ENCODE data around the gene RFTN1.
A peak's percentile ranks its signal among the peaks of the same experiment; 100 is the strongest.

The RFTN1 gene

GRCh38 chr3:16373341-16373946, 140.1 kb downstream of the RFTN1 start:
- no peak for DNase-seq

DNA sequence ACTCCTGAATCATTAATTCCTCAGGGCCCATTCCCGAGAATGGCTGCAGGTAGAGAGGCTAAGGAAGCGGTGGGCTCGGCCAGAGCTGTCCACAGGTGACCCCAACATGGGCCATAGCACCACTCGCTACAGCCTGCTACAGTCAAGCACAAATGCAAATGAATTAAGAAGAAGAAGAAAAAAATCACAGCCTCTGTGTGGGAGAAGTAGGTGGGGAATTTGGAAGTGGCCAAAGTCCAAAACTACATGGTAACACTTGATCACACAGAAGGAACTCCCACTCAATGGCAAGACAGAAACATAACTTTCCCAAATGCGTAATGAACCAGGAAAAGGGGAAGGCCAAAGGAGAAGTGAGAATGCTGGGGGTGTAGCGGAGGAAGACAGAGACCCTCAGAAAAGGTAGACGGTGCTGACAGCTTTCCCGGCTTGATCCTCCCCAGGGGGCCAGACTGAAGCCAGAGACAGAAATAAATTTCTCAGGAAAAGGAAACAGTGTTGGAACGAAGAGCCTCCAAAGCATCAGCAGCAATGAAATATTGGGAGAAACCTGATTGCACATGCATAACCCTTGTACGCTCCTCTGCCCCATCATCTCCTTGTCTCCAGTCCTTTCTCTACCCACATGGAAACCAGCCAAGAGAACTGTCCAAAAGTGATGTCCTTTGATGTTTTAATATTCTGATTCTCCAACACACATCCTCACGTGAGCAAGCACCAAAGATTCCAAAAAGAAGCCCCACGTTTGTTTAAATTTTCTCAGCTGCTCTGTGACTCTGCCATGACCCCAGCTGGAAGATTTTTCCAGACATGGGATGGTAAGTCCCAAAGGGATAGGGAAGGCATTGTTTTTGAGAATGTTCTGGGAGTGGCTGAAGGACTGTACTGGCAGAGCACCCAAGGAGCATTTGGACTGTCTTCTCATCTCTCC, 140.9 kb downstream of the RFTN1 start:
- no peak for DNase-seq

- peak in 1 of 2 donors; percentile 28 for DNase-seq
Observed at GRCh38 chr3:16370872-16371740, 142.4 kb downstream of the RFTN1 start.

DNA sequence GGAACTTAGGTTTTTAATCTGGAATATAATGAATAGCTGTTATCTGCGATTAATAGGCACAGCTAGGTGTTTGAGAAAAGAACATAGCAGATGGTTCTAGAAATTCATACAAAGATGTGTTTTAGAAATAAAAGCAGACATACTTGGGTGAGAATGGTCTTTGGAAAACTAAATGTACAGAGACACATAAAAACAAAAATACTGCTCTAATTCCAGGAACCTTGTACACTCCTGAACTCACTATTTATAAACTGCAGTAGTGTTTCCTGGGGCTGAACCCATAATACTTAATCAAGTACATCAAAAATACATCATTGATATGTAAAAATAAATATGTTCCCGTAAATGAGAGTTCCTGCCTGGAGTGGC, 143.0 kb downstream of the RFTN1 start:
- DNase-seq = no peak

DNA sequence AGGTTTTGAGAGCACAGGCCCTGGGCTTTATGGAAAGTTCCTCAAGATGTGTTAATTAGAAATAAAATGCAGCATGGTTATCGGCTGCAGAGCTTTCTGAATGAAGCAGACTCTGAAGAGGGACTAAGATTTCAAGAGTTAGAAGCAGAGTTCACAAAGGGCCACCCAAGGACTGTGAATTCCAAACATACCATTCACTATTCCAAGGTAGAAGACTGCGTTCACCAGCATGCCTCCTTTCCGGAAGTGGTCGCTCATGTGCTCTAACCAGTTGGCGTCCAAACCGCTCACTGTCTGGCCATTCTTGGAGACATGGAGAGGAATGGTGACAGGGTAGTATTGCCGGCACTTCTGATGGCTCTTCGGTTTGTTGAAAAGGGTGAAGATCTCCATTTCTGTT, 143.6 kb downstream of the RFTN1 start:
- no peak for DNase-seq

DNA sequence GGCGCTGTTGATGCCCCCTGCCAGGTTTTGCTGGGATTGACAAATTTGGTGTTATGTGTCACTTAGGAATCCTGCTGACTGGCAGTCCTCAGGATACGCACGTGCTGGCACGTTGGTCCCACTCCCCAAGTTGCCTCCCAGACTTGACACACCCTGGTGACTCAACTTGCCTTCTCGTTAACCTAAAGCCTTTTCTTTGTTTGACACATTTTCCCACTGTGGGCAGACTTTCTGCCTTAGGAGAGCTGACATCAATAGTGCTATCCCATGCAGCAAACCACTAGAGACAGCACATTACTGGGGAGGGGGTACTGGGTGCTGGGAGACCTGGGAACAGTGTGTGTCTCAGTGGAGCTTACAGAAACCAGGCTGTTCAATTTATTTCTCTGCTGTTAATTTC, 144.2 kb downstream of the RFTN1 start:
- DNase-seq = no peak

DNA sequence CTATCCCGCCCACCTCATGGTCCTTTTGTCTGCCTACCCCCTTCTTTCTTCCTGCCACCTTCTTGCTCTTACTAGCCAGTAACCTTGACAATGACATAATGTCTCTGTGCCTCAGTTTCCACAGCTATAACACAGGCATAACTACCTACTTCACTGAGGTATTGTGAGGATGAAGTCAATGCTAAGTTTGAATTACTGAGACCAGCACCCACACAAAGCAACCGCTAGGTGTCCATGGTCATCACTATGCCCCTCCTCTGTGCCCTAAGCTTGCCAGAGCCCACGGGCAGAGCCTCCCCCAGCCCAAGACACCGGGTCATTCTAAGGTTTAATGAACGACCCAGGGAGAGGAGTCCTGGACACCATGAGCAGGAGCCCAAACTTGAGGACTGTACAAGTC, 146.9 kb downstream of the RFTN1 start:
- no peak for DNase-seq

DNA sequence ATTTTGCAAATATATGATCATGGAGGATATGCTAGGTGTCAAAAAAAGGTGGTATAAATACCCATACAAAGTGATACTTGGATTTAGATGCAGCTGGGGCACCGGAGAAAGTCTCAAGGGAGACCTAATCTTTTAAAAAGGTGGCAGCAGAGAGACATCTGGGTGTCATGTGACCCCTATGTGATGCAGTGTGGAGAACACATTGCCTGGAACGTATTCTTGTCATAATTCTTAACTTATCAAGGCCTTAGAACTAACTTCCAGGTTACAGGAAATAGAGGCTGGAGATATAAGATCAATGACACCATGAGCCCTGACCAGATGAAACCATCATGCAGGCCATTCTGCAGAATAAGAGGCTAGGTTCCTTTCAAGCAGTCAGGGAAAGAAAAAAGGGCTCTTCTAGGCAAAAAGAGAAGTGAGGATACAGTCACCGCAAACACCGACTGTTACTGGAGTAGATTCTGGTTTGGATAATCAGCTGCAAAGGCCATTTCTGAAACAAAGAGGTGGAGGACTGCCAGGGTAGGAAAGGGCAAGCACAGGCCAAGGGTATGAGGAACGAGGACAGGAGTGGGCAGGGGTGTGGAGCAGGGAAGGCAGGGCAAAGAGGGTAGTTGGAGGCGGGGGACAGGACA, 147.9 kb downstream of the RFTN1 start:
- no peak for DNase-seq

DNA sequence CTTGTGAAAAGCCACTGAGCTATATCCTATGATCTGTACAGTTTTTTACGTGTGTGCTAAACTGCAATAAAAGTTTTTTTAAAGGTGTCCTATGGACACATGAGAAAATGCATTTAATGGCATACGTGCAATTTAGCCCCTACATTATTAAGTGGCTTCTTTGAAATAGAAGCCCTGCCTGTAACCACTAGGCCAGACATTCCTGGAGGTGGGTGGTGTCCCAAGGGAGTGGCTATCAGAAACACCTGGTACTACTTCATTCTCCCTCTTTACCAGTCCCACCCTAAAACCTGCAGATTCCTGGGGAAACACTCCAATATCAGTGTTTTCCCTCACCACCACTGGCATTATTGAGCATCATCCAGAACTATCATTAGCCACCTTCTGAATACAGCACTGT, 148.5 kb downstream of the RFTN1 start:
- no peak for DNase-seq

GRCh38 chr3:16364323-16364722, 149.2 kb downstream of the RFTN1 start:
- DNase-seq = no peak

DNA sequence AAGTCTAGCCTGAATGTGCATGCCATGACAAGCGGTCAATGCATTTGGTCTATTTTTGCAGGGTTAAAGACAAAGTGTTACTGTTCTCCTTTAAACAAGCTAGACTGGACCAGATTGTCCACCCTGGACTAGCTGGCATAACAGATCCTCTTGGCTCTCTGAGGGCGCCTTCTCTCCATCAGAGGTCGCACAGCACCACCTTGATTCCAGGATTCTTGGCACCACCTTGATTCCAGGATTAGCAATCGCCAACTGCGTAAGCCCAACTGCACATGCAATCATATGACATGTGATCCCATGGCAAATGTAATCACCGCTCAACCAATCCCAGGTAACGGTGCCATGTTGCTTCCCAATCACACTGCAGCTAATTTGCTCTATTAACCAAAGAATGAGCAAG, 149.9 kb downstream of the RFTN1 start:
- no peak for DNase-seq

GRCh38 chr3:16362770-16363169, 150.7 kb downstream of the RFTN1 start:
- no peak for DNase-seq

- no peak for DNase-seq
Observed at GRCh38 chr3:16361087-16361486, 152.4 kb downstream of the RFTN1 start.

- no peak for DNase-seq
Observed at GRCh38 chr3:16359331-16359730, 154.2 kb downstream of the RFTN1 start.

- no peak for DNase-seq
Observed at GRCh38 chr3:16358336-16358735, 155.2 kb downstream of the RFTN1 start.

- DNase-seq = no peak
Observed at GRCh38 chr3:16357186-16358121, 156.0 kb downstream of the RFTN1 start.

GRCh38 chr3:16355828-16356227, 157.7 kb downstream of the RFTN1 start:
- no peak for DNase-seq

GRCh38 chr3:16354291-16354690, 159.2 kb downstream of the RFTN1 start:
- DNase-seq = no peak

GRCh38 chr3:16352428-16352827, 161.1 kb downstream of the RFTN1 start:
- DNase-seq = no peak

DNA sequence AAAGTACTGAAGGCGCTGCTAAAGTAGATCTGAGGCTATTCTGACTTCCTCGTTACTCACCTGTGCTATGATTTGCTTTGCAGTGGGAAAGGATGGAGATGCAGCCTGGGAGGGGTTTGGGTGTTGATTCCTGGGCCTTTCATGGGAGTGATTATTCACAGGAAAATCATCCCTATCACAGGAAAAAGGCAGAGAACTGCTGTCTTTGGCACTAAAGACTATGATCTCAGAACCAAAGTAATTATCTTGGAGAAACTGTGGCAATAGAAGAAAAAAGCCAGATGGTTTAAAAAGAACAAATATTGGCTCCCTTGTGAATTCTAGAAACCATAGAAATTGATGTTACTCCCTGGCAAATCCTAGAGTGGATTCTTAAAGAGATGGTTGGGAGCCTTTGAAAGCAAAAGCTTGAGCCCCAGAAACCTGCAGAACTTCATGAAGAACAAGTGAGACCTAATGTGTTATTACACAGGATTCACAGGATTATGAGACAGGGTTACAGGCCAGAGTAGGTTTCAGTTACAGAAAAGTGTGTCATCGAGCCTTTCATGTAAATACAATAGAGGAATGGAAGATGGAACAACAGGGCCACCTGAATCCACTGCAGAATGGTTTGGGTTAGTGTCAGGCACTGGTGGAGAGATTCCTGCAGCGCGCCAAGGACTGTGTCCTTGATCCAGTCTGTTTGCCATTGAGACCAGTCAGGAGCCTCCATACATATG, 162.7 kb downstream of the RFTN1 start:
- no peak for DNase-seq

DNA sequence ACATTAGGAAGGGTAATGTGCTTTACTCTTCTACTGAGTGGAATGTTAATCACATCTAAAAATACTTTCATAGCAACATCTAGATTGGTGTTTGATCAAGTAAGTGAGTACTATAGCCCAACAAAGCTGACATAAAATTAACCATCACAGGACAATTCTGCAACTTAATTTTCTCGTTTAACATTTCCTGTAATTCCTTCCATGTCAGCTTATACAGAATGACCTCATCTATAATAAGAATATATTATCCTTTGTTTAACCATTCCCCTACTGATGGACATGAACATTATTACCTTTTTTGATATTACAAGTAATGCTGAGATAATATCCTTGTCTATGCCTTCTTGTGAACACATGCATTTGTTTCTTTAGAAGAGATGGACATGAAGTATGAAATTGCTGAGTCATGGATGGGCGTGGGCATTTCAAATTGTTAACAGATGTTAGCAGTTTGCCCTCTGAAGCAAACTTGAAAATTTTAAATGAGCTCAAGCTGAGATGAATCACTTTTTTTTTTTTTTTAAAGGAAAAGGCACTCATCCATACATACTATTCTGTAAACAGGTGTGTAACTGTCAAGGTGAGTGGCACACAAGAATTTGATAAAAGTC, 163.4 kb downstream of the RFTN1 start:
- no peak for DNase-seq
